WTC11 (cell line): ENCODE measurements around the gene YKT6. TPM values are rescaled to one million over a fixed set of nuclear protein-coding genes. Genes with fewer than 3 reads are reported as not detected.

Experiments used
- ATAC-seq: fragments of 200-7000 bp; cut with Tn5 transposase; 2 replicates; pipeline ENCODE4 v1.10.0; 2021; ENCODE audit warnings: mild to moderate bottlenecking, moderate library complexity
- CTCF ChIA-PET: fragments of 300-600 bp; sonication (Branson Sonifier 250); formaldehyde crosslinking; loops from one replicate; lab custom pipeline; 2021; ENCODE audit warnings: antibody characterized with exemption; lab: Charles Lee
- POLR2A ChIA-PET: fragments of 350-600 bp; sonication (Branson Sonifier 250); formaldehyde crosslinking; loops from one replicate; lab custom pipeline; 2021; ENCODE audit warnings: antibody characterized with exemption; lab: Charles Lee
- DNase-seq: peaks from one replicate; pipeline ENCODE4 v3.0.0; 2021; ENCODE audit warnings: low spot score
- H3K27ac Mint-ChIP-seq: 2 replicates; pipeline ENCODE4 v1.8.0; 2021; ENCODE audit warnings: mixed read lengths
- H3K27me3 Mint-ChIP-seq: 2 replicates; pipeline ENCODE4 v1.8.0; 2021; ENCODE audit warnings: low read depth, mild to moderate bottlenecking, moderate library complexity, mixed read lengths
- H3K36me3 Mint-ChIP-seq: 2 replicates; pipeline ENCODE4 v1.8.0; 2021; ENCODE audit warnings: mixed read lengths
- H3K4me1 Mint-ChIP-seq: 2 replicates; pipeline ENCODE4 v1.8.0; 2022; ENCODE audit warnings: mixed read lengths
- H3K4me3 Mint-ChIP-seq: 2 replicates; pipeline ENCODE4 v1.8.0; 2021; ENCODE audit warnings: mild to moderate bottlenecking, moderate library complexity, mixed read lengths
- H3K9me3 Mint-ChIP-seq: 2 replicates; pipeline ENCODE4 v1.8.0; 2021; ENCODE audit warnings: mixed read lengths
- AFF4 ChIP-seq: sonication (generic); formaldehyde crosslinking; IDR thresholded peaks from 2 replicates; pipeline ENCODE4 v1.8.1; 2023; ENCODE audit warnings: mild to moderate bottlenecking, missing genetic modification reagents, borderline replicate concordance
- CDX4 ChIP-seq: fragments of 250-450 bp; sonication (Bioruptor Pico); IDR thresholded peaks from 2 replicates; pipeline ENCODE4 v1.9.0; 2021; ENCODE audit warnings: moderate library complexity, mild to moderate bottlenecking, inconsistent platforms, borderline replicate concordance
- CTCF ChIP-seq: fragments of 200-600 bp; IDR thresholded peaks from 2 replicates; pipeline ENCODE4 v1.8.0; 2022; ENCODE audit warnings: antibody characterized with exemption
- ERG ChIP-seq: fragments of 250-450 bp; sonication (Bioruptor Pico); IDR thresholded peaks from 2 replicates; pipeline ENCODE4 v1.8.0; 2021; ENCODE audit warnings: mild to moderate bottlenecking
- ETV6 ChIP-seq: sonication (generic); formaldehyde crosslinking; IDR thresholded peaks from 2 replicates; pipeline ENCODE4 v1.8.1; 2022; ENCODE audit warnings: mild to moderate bottlenecking, missing genetic modification reagents
- FOXK1 ChIP-seq: sonication (generic); formaldehyde crosslinking; IDR thresholded peaks from 2 replicates; pipeline ENCODE4 v1.8.0; 2022; ENCODE audit warnings: mild to moderate bottlenecking, moderate library complexity, missing genetic modification reagents
- FOXP4 ChIP-seq: sonication (generic); formaldehyde crosslinking; IDR thresholded peaks from 2 replicates; pipeline ENCODE4 v1.8.0; 2022; ENCODE audit warnings: mild to moderate bottlenecking, missing genetic modification reagents
- IRF2 ChIP-seq: sonication (generic); formaldehyde crosslinking; IDR thresholded peaks from 2 replicates; pipeline ENCODE4 v1.8.0; 2022; ENCODE audit warnings: low read depth, missing genetic modification reagents, borderline replicate concordance
- NFE2L1 ChIP-seq: sonication (generic); formaldehyde crosslinking; IDR thresholded peaks from 2 replicates; pipeline ENCODE4 v1.8.1; 2023; ENCODE audit warnings: missing genetic modification reagents
- NFYB ChIP-seq: sonication (generic); formaldehyde crosslinking; conservative IDR thresholded peaks from 2 replicates; pipeline ENCODE4 v1.8.0; 2022; ENCODE audit warnings: low read depth, missing genetic modification reagents
- PREB ChIP-seq: sonication (generic); formaldehyde crosslinking; IDR thresholded peaks from 2 replicates; pipeline ENCODE4 v1.8.1; 2022; ENCODE audit warnings: mild to moderate bottlenecking, missing genetic modification reagents, moderate library complexity, borderline replicate concordance
- SMAD3 ChIP-seq: sonication (generic); formaldehyde crosslinking; IDR thresholded peaks from 2 replicates; pipeline ENCODE4 v1.8.0; 2022; ENCODE audit warnings: missing genetic modification reagents, mild to moderate bottlenecking, borderline replicate concordance
- SMAD4 ChIP-seq: sonication (generic); formaldehyde crosslinking; IDR thresholded peaks from 2 replicates; pipeline ENCODE4 v1.8.0; 2022; ENCODE audit warnings: mild to moderate bottlenecking, missing genetic modification reagents
- TP53 ChIP-seq: sonication (generic); formaldehyde crosslinking; IDR thresholded peaks from 2 replicates; pipeline ENCODE4 v1.8.1; 2023; ENCODE audit warnings: mild to moderate bottlenecking, missing genetic modification reagents
- ZBTB21 ChIP-seq: sonication (generic); formaldehyde crosslinking; IDR thresholded peaks from 2 replicates; pipeline ENCODE4 v1.8.1; 2023; ENCODE audit warnings: mild to moderate bottlenecking, missing genetic modification reagents, borderline replicate concordance
- ZNF317 ChIP-seq: sonication (generic); formaldehyde crosslinking; IDR thresholded peaks from 2 replicates; pipeline ENCODE4 v1.8.1; 2023; ENCODE audit warnings: low read depth, mild to moderate bottlenecking, moderate library complexity, missing genetic modification reagents, borderline replicate concordance
- total RNA-seq: library from RNA; stranded (reverse); gene quantifications from 3 replicates; pipeline ENCODE4 v1.2.3, GENCODE V29; 2021

The YKT6 gene
- total RNA-seq, 1 experiment from 2014 or later = 102 TPM

GRCh38 chr7:44213206-44213876, 12.6 kb downstream of the YKT6 start:
- peak overlapping the region; percentile 75; the same call in 1 of the 2 replicates for H3K27ac Mint-ChIP-seq
- H3K4me1 Mint-ChIP-seq = peaks cover 20% of the 10 kb centered on the region
- TF ChIP-seq SMAD4 = no peak
- no peak for TF ChIP-seq SMAD3
- TF ChIP-seq NFYB = no peak
- TF ChIP-seq, all 79 proteins: peak for 0
- ChIA-PET CTCF (interaction anchor here (1.7 kb wide), 1 partner anchor 27 kb away, joined by 18 read pairs; no protein-coding TSS in a partner anchor), POLR2A (no interaction called here)
- no peak overlapping the region for H3K4me3 Mint-ChIP-seq
- no peaks in the 10 kb centered on the region for H3K9me3 Mint-ChIP-seq
- ATAC-seq (no peak), DNase-seq (peak; percentile 0)
- H3K36me3 Mint-ChIP-seq = peaks cover 34% of the 10 kb centered on the region
- H3K27me3 Mint-ChIP-seq = no peaks in the 10 kb centered on the region

GRCh38 chr7:44213877-44214388, 13.2 kb downstream of the YKT6 start:
- TF ChIP-seq ERG (no peak), AFF4 (no peak), NFE2L1 (CRISPR knock-in tag) (no peak), CDX4 (CRISPR knock-in tag) (no peak), ZNF317 (CRISPR knock-in tag) (no peak), TP53 (CRISPR knock-in tag) (no peak), FOXK1 (no peak), CTCF (no peak)
- TF ChIP-seq, all 79 proteins: peak for 0
- H3K27ac Mint-ChIP-seq = peak overlapping the region; percentile 75
- peaks cover 26% of the 10 kb centered on the region for H3K4me1 Mint-ChIP-seq

GRCh38 chr7:44215531-44215930, 14.8 kb downstream of the YKT6 start:
- peak overlapping the region; percentile 31; the same call in 1 of the 2 replicates for H3K27ac Mint-ChIP-seq
- ChIA-PET POLR2A (no interaction called here), CTCF (interaction anchor here (1.1 to 1.7 kb wide), 3 partner anchors 8 to 21 kb away, joined by 3 to 18 read pairs (median 6); partner anchors contain the start of gene YKT6)
- DNase-seq = peak; percentile 7
- no peaks in the 10 kb centered on the region for H3K9me3 Mint-ChIP-seq
- H3K4me3 Mint-ChIP-seq = no peak overlapping the region
- no peak for TF ChIP-seq TP53 (CRISPR knock-in tag)
- no peak for TF ChIP-seq FOXP4
- no peak for TF ChIP-seq ERG
- TF ChIP-seq ZBTB21 (CRISPR knock-in tag) = no peak
- no peak for TF ChIP-seq ETV6 (CRISPR knock-in tag)
- TF ChIP-seq PREB (CRISPR knock-in tag) = no peak
- no peak for TF ChIP-seq IRF2 (CRISPR knock-in tag)
- no peaks in the 10 kb centered on the region for H3K27me3 Mint-ChIP-seq
- peaks cover 27% of the 10 kb centered on the region for H3K4me1 Mint-ChIP-seq
- ATAC-seq = no peak
- peaks cover 18% of the 10 kb centered on the region for H3K36me3 Mint-ChIP-seq

More at GRCh38 chr7:44213877-44214388, 13.2 kb downstream of the YKT6 start:
- Mint-ChIP-seq H3K4me3 (no peak overlapping the region), H3K9me3 (no peaks in the 10 kb centered on the region), H3K27me3 (no peaks in the 10 kb centered on the region), H3K36me3 (peaks cover 28% of the 10 kb centered on the region)
- CTCF ChIA-PET = interaction anchor here (0.8 to 1.7 kb wide), 29 partner anchors 8 to 321 kb away, joined by 3 to 18 read pairs (median 6); partner anchors contain the start of genes DBNL, POLD2 and YKT6
- peak; percentile 14 for DNase-seq
- POLR2A ChIA-PET = interaction anchor here (0.6 to 1.0 kb wide), 2 partner anchors 13 to 115 kb away, joined by 3 read pairs; no protein-coding TSS in a partner anchor
- ATAC-seq = peak; percentile 14
